Pulmonary artery endothelial cell (primary cell): ENCODE measurements around the gene SIGMAR1. TPM values are rescaled to one million over a fixed set of nuclear protein-coding genes. Genes with fewer than 3 reads are reported as not detected.

Experiments used
- DNase-seq: peaks from one replicate; pipeline ENCODE4 v3.0.0-alpha.2; 2011; ENCODE audit warnings: low read depth, low spot score
- total RNA-seq: library from RNA; depleted of rRNA; stranded (reverse); fragments of >200 nt; gene quantifications from 2 replicates; pipeline ENCODE4 v1.2.3, GENCODE V29; 2014

Gene SIGMAR1
- total RNA-seq, 1 donor from 2014 or later, result 59.9 TPM

- DNase-seq, result no peak
Measured at GRCh38 chr9:34603610-34604231, 33.9 kb downstream of the SIGMAR1 start.

GRCh38 chr9:34601937-34602573 lies 35.5 kb downstream of the SIGMAR1 start:
- DNase-seq, result no peak

- no peak for DNase-seq
Measured at GRCh38 chr9:34600908-34601307, 36.7 kb downstream of the SIGMAR1 start.

GRCh38 chr9:34599546-34599945 lies 38.0 kb downstream of the SIGMAR1 start:
- DNase-seq, result no peak

- no peak for DNase-seq
Measured at GRCh38 chr9:34594177-34594576, 43.4 kb downstream of the SIGMAR1 start.

GRCh38 chr9:34592895-34593601 lies 44.5 kb downstream of the SIGMAR1 start:
- DNase-seq, result no peak

GRCh38 chr9:34591917-34592866 lies 45.4 kb downstream of the SIGMAR1 start:
- DNase-seq, result no peak

- DNase-seq, result no peak
Measured at GRCh38 chr9:34591248-34591916, 46.2 kb downstream of the SIGMAR1 start.

GRCh38 chr9:34590381-34591247 lies 47.0 kb downstream of the SIGMAR1 start:
- no peak for DNase-seq

- no peak for DNase-seq
Measured at GRCh38 chr9:34589636-34590380, 47.8 kb downstream of the SIGMAR1 start, which contains the start of gene CNTFR. TSS of gene CNTFR (minus strand) at chr9:34589724. CDS start at chr9:34568981, 20,743 bp downstream.

GRCh38 chr9:34588671-34589635 lies 48.6 kb downstream of the SIGMAR1 start:
- DNase-seq, result no peak

- DNase-seq, result no peak
Measured at GRCh38 chr9:34587271-34587670, 50.3 kb downstream of the SIGMAR1 start.

- DNase-seq, result no peak
Measured at GRCh38 chr9:34585946-34586669, 51.5 kb downstream of the SIGMAR1 start.

- no peak for DNase-seq
Measured at GRCh38 chr9:34584970-34585369, 52.6 kb downstream of the SIGMAR1 start.
